Measurements from ENCODE around the gene MAB21L3.

DNA sequence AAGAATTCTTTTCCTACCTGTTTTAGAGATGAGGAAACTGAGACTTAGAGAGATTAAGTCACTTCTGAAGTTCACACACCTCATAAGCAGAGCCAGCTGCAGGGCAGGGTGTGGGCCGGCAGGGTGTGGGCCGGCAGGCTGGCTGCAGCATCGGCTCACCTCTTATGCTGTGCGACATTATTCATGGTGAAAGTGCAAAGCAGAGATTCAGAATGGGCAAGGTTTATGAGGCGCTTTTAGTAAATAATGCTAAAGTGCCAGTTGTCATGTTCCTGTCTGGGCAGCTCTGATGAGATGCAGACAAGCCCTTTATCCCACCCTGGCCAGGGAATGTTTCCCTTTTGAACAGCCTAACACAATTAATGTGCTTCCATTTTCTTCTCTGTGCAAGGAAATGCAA is 14.6 kb downstream of the MAB21L3 start:
- TF ChIP-seq, protein P1, sequence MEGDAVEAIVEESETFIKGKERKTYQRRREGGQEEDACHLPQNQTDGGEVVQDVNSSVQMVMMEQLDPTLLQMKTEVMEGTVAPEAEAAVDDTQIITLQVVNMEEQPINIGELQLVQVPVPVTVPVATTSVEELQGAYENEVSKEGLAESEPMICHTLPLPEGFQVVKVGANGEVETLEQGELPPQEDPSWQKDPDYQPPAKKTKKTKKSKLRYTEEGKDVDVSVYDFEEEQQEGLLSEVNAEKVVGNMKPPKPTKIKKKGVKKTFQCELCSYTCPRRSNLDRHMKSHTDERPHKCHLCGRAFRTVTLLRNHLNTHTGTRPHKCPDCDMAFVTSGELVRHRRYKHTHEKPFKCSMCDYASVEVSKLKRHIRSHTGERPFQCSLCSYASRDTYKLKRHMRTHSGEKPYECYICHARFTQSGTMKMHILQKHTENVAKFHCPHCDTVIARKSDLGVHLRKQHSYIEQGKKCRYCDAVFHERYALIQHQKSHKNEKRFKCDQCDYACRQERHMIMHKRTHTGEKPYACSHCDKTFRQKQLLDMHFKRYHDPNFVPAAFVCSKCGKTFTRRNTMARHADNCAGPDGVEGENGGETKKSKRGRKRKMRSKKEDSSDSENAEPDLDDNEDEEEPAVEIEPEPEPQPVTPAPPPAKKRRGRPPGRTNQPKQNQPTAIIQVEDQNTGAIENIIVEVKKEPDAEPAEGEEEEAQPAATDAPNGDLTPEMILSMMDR (IDR thresholded peaks at IDR 0.05) = no peak
- TF ChIP-seq ZFX (IDR thresholded peaks at IDR 0.05; ENCODE audit: borderline replicate concordance) = no peak

All from 22Rv1 (cell line).